ENCODE results near the gene TLK2. TPM values are rescaled to one million over a fixed set of nuclear protein-coding genes. Genes with fewer than 3 reads are reported as not detected.

The TLK2 gene
- polyA plus RNA-seq, 1 donor: 70.3 TPM

DNA sequence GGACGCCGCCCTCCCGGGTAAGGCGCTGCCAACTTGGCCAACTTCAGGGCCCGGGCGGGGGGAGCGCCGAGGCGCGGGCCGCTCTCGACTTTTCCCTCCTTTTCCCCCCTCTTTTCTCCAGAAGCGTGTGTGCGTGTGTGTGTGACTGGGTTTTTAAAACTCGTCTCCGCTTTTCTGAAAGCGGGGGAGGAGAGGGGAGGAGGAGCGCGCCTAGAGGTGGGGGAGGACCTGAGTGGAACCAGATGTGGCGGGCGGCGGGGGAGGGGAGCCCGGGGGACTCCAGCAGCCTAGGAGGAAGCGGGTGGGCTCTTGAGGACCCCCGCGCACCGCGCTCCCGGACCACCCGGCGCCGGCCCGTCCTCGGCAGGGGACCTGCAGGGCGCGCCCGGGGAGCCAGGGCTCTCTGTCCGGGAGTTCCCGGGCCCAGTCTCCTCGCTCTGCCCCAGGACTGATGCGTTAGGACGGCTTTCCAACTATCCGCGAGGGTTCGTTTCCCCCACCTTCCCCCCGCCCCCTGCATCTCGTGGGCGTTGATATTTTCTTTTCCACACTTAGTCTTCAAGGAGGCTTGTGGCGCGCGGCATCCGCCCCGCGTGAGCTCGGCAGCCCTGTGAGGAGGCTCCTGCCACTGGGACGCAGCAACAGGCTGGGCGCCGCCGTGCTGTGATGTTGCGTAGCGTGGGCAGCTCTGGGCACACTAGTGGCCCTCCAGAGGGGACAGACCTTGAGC, 149.4 kb downstream of the TLK2 start:
- DNase-seq: peak; percentile 82

DNA sequence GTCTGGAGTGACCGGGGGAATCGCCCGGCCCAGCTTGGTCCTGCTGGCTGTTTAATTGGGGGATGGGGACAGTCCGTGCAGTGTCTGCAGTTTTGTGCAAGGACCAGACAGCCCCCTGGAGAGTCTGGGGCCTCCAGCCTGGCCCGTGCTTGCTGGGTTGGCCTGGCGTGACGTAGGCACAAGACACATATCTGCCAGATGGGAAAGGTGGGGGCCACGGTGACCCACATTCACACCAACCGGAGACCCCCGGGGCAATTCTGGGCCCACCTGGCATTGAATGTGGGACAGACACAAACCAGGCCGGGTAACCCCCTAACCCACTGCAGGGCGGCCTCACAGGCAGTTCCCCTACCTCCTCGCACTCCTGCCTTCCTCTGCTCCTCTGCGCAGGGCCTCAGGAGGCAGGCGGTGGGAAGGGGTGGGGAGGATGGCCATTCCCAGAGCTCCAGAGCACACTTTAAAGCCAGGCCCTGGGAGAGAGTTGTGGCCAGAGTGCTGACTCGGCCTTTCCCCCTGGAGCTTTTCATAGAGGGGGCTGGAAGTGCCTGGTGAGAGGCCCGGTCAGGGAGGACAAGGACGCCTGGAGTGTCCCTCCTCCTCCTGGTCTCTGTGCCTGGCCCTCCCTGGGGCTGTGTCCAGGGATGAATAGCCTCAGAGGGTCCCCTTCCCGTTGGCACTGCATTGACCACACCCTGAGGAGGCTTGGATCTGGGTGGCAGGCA, 150.4 kb downstream of the TLK2 start:
- DNase-seq: peak; percentile 42

DNA sequence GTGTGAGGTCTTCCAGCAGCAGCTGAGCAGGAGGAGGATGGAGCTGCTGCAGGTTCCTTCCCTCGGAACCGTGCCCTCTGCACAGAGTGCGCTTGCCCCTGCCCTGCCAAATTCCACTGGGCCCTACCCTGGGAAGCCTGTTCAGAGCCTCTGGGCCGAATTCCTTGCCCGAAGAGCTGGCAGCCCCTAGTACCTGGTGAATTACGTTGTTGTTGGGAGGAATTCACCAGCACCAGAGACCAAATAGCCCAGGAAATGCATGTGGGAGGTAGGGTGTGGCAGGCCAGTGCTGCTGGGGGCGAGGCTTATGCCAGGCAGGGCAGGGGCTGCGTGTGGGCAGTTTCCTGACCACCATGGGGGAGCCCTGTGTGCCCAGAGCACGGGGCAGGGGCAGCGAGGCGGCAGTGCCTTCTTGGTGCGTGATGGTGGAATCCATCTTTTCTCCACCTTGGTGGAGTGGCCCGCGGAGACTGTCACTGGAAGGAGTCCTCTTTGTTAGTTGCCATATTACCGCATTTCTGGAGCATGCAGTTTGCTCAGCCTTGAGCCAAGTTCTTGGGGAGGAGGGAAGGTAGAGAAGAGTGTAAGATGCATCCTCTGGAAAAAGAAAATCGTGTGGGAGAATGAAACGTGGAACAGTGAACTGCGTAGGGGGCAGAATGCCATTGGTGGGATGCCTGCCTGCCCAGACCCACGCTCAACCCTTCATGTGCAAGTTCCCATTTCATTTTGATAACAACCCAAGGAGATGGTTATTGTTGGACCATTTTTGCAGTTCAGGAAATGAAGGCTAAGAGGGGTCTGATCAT, 151.1 kb downstream of the TLK2 start:
- no peak for DNase-seq

DNA sequence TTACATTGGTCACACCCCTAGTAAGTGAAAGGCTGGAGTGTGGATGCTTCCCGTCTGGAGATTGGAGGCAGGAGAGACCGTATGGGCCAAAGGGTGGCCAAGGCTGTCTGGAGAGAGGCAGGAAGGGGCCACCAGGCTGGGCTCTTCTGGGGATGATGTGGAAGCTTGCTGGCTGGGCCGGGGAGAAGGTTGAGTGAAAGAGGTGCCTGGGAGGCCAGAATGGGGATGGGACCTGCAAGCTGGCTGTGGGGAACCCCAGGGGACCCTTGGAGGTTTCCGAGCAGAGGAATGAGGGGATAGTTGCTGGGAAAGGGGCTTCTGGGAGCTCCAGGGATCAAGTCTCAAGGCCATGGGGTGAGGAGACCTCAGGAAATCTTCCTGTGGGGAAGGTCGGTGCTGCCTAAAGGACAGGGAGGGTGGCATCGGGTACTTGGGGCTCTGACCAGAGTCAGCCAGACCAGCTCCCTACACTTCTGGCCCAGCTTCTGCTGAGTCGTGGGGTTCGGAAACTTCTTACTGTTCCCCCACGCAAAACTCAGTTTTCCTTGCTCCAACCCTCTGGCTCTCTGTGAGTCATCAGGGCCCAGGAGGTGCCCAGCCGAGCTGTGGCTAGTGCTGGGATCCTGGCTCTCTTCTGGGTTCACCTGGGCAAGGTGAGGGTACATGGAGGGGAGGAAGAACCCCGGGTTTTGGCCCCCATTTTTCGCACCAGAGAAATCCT, 151.9 kb downstream of the TLK2 start:
- DNase-seq: no peak

DNA sequence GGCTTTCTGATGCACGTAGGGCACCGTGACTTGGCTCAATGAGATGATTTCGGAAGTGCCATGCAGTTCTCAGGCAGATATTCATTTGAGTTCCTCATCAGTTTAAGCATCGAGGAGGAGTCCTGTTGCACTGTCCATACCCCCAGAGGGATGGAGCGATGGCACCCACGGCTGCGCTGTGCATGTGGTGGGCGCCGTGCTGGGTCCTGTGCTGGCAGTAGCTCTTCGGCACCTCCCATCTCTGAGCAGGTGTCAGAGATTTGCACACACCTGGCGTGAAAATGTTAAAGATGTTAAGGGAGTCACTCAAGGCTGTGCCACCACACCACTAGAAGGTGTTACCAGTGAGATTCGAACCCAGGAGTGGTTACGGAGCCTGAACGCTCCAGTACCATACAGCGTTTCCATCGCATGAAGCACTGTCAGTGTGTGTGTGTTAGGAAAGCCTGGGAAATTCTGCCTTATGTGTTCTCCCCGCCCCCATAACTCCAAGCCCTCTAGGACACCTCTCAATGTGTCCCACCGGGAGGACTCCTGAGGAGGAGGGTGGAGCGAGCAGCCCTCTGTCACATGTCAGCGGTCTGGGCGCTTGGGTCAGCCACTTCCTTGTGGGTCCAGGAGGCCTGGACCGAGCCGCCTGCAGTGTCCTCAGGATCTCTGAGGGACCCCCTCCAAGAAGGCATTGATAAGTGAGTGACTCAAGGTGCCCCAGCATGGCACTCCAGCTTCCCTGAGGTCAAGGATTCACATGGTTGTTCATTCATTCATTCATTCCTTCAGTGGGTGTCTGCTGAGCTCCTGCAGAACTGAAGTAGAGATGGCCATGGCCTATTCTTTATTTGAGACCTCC, 152.7 kb downstream of the TLK2 start:
- DNase-seq: no peak

DNA sequence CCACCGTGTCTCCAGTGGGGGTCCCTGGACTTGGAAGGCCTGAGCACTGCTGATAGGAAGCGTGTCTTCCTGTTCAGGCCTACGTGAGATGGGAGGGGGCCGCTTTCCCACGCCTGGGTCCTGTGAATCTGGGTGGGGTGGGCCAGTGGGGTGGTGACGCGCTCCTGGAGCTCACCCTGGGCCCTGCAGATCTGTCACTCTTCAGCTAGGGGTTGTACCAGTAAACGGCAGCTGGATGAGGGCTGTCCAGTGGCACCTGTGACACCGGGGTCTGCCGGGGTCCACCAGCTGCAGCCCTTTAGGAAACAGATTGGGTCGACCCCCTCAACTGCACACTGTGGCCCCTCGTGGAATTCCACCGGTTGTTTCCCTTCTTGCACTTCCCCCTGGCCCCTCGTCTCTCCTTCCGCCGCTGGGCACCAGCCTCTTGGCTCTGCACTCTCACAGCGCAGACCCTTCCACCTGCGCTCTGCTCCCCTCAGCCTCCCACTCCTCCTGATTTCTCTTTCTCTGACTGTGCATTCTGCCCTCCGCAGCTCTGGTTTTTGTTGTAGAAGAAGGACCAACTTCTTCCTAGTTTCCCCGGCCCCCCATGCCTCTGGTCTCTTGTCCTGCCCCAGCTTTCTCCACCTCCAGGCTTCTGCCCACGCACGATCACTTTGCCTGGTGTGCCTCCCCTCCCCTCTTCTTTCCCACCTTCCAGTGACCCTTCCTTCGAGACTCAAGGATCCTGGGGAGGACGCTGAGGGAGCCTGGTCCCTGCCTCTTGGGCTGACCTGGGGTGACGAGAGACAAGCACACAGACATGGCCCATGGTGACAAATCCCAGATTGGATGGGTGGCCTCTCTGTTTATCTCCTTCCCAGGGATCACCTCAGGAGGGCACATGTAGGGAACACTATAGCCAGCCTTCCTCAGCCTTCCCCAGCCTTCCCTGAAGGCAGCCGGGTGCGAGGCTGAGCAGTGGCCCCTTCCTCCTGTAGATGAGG, 153.6 kb downstream of the TLK2 start:
- DNase-seq: no peak

DNA sequence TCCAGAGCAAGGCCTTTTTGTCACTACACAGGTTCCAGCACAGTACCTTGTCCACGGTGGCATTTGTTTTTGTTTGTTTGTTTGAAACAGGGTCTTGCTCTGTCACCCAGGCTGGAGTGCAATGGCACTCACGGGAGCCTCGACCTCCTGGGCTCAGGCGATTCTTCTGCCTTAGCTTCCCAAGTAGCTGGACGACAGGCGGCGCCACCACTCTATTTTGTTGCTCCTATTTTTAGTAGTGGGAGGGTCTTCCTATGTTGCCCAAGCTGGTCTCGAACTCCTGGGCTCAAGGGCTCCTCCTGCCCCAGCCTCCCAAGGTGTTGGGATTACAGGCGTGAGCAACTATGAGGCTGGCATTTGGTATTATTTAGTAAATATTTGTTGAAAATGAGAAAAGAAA, 159.2 kb downstream of the TLK2 start:
- no peak for DNase-seq

DNA sequence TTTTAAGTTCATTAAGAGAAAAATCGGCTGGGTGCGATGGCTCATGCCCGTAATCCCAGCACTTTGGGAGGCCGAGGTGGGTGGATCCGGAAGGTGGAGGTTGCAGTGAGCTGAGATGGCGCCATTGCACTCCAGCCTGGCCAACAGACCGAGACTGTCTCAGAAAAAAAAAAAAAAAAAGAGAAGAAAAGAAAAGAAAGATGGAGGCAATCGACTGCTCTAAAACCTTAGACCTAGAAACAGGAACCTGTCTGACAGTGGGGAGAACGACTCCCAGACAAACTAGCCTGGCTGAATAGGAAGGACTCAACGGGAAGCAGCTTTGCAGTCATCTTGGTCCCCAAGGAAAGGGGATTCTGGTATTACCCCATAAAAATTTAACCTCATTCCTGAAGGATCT, 162.5 kb downstream of the TLK2 start:
- DNase-seq: no peak

DNA sequence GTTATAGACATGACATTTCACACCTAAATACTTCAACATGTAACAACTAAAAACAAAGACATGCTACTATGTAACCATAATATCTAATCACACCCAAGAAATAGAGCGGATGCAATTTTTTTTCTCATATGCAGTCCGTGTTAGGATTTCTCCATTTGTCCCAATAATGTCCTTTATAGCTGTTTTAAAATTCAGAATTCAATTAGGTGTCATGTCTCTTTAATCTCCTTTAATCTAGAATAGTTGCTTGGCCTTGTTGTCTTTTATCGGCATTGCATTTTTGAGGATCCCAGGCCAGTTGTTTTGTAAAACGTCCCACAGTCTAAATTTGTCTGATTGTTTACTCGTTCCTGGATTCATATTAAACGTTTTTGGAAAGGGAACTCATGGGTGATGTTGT, 163.3 kb downstream of the TLK2 start:
- no peak for DNase-seq

DNA sequence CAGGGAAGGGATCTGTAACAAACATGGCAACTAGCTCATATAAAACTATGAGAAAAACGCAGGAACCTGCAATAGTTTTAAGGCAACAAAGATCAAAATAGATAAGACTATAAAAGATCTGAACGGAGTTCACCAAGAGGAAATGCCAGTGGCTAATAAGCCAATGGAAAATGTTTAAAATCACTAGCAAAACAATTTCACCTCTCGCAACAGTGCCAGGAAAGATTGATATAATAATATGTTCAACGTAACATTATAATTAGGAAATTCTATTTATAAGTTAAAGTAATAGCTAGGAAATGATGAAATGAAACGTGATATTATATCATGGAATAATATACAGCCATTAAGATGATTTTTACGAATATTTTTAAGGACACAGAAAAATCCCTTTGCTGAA, 164.9 kb downstream of the TLK2 start:
- DNase-seq: no peak

DNA sequence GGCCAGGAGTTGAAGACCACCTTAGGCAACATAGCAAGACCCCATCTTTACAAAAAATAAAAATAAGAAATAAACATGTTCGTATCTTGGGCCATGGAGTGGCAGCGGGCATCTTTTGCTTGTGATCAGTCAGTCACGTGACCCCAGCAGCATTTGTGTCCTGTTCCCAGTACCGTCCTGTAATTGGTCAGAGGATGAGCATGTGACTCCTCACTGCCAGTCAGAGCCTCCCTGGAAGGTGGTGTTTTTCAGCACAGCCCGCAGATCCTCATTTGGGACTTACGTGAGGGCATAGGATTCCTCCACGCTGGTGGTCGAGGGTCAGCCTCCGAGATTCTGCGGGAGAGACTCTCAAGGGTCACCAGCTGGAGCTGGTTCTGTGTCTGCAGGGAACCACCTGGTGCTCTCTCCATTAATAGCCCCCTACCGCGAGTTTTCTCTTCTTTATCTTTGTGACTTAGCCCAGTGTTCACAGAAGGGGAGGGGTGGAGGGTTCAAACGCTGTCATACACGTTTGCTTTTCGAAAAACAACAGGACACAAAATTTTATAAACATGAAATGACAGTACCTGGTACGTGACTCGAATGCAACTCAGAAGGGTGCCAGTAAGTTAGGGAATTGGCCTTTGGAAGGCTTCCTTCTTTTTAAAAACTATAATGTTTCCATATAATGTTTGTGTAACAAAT, 166.0 kb downstream of the TLK2 start:
- no peak for DNase-seq

DNA sequence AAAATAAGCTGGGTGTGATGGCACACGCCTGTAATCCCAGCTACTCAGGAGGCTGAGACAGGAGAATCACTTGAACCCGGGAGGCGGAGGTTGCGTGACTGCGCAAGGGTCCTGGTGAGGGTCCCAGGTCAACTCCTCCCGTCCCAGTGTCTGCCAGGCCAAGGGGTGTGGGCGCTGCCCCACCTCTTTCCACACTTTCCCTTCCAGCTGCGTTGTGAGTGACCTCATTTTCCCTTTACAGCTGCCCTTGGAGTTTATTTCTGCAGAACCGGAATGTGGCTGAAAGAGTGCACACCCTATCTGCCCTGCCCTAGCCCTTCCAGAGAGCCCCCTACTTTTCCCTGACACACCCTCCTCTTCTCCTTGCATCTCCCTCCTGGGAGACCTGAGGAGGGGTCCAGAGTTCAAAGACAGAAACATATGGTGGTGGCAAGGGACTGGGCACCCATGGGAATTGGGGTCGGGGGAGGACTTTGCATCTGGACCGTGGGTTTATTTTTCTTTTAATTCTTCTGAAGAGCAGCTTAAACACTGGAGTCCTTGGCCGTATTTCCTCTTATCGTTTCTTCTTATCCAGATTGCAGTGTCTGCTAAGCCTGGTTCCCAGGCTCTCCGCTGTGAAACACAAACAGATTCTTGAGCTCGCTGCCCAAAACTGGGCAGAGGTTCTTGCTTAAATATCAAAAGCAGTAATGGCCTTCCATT, 169.8 kb downstream of the TLK2 start:
- DNase-seq: no peak

DNA sequence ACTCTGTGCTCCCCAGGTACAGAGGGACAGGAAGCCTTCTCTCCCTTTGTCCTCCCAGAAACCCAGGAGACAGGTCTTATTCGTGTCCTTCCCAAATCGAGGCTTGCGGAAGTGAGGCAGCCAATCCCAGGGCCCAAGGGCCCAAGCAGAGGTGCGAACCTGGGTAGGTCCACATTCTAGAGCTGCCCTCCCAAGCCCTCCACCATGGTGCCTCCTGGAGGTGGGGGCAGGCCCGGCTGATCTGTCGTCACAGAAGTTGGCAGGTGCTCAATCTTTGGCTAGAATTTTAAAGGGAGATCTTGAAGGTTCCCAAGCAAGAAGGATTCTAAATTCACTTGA, 170.3 kb downstream of the TLK2 start:
- DNase-seq: no peak

DNA sequence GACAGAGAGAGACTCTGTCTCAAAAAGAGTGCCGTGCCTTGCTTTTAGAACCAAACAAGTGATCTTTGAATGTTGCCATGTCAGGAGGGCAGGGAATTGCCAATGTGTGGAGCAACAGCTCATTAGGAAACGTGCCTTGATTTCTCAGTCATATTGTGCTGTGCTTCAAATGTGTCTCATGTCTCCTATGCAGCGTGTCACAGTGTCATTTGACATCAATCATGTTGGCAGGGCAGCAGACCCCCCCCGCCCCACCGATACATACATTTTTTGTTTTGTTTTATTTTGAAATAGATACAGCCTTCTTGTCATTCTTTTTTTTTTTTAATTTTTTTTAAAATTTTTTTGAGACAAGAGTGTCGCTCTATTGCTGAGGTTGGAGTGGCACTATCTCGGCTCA, 170.9 kb downstream of the TLK2 start:
- no peak for DNase-seq

DNA sequence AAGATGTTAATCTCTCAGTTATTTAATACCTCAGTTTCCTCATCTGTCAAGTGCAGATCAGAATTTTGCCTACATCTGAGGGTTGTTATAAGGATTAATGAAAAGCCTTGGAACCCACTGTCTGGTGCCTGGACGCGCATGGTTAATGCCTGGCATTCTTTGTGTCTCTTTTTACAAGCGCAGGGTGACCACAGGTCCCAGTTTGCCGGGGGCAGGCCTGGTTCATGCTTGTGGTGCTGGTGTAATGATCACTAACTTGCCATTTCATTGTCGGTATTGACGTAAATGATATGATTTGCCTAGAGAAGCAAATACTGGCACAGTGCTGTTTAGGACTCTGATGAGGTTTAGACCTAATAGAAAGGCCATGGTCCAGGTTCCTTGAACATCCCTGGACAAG, 172.0 kb downstream of the TLK2 start:
- DNase-seq: no peak

DNA sequence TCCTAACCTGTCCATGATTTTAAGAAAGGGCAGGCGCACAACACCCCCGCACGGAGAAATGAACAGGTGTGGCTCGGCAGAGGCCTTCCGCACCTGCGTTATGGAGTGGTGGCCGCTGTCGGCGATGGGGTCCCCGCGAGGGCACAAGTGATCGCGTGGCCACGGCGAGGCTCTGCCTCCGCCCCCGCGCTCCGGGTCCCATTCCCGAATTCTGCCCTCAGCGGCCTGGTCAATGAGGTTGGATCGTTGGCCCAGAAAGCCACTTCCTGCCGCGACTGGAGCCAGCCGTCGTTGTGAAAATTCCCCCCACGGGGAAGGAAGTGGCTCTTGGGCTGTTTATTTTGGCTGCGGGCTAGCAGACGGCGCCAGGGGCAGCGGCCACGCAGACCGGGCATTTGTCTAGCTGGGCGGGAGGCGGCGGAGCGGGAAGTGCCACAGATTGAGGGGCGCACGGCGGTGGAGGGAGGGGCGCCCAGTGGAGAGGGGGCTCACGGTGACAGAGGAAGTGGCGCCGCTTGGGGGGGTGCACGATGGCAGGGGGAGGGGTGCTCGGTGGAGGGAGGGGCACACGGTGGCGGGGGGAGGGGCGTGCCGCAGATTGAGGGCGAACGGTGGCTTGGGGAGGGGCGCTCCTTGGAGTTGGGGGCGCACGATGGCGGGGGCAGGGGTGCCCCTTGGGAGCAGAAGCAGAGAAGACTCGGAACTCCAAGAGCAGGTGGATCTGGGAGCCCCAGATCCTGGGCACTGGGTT, 173.8 kb downstream of the TLK2 start:
- DNase-seq: peak; percentile 60

DNA sequence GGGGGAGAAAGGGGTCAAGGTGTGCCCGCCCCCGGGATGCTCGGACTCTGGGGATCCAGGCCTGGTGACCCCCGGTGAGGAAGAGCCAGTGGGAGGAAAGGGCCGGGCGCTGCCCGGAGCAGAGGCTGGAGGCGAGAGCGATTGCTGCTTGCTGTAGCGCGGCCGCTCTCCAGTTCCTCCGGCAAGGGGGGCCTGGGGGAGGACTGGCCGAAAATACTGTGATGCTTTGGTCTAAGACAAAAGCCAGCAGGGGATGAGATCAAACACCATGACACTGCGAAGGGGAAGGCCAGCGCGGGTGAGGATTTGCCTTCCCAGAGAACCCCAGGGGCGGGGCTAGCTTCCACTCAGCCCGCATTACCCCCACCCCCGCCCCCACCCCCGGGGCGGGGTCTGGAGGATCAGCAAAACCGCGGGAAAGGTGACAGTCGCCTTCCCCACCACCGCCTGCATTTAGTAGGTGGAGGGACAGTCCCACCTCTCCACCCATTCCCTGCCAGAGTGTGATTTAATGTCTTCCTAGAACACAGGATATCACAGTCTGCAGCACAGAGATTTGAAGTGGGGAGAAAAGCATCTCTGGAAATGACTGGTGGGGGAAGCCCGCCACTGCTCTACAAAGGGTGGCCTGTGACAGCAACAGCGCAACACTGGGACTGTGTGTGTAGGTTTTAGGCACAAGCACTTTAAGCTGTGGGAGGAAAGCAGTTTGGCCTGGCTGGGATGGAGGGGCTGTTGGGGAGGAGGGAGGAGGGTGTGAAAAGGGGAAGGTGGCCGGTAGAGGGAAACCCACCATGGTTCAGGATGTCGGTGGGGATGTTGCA, 174.6 kb downstream of the TLK2 start:
- peak; percentile 73 for DNase-seq
